ENCODE data around the gene TMCO5A.

- no peak for TF ChIP-seq REST (IDR thresholded peaks at IDR 0.05; ENCODE audit: insufficient read depth in 1 of 2, low read depth in 2 of 2, low read length in 2 of 2)
- no peak for TF ChIP-seq SIN3A (IDR thresholded peaks at IDR 0.05; ENCODE audit: borderline replicate concordance, insufficient read depth, low read length)
- no peak for TF ChIP-seq TAF1 (IDR thresholded peaks at IDR 0.05; ENCODE audit: borderline replicate concordance, insufficient read depth, low read length)
These were observed 2.6 kb upstream of the TMCO5A start for GRCh38 chr15:37931868-37932267.

All from PFSK-1 (cell line).